ENCODE results near the gene MDM2. TPM values are rescaled to one million over a fixed set of nuclear protein-coding genes. Genes with fewer than 3 reads are reported as not detected.

Gene MDM2
- total RNA-seq, 4 donors from 2014 or later, result 47.5 to 79.2 (median 57.4) TPM

GRCh38 chr12:68825569-68826217 lies 17.7 kb downstream of the MDM2 start:
- H3K4me1 ChIP-seq, result peaks cover 0 to 12% (median 0%) of the 10 kb centered on the region in 3 donors
- no peak overlapping the region for H3K27ac ChIP-seq
- H3K9me3 ChIP-seq, result no peaks in the 10 kb centered on the region
- TF ChIP-seq POLR2AphosphoS5 (IDR thresholded peaks at IDR 0.05), result no peak
- peaks cover 6 to 98% of the 10 kb centered on the region in 2 donors for H3K36me3 ChIP-seq
- 85 to 86% methylated on average over 9 to 11 of the region's 11 CpGs for WGBS, 2 donors (ENCODE audit: low coverage in 1 of 2)
- ATAC-seq, result no peak
- H3K27me3 ChIP-seq, result no peaks in the 10 kb centered on the region
- no peak overlapping the region for H3K4me3 ChIP-seq

GRCh38 chr12:68827895-68828671 lies 20.1 kb downstream of the MDM2 start:
- 69 to 86% methylated on average over 2 to 5 of the region's 5 CpGs for WGBS, 2 donors (ENCODE audit: low coverage in 1 of 2)
- H3K36me3 ChIP-seq, result peaks cover 6 to 94% of the 10 kb centered on the region in 2 donors

DNA sequence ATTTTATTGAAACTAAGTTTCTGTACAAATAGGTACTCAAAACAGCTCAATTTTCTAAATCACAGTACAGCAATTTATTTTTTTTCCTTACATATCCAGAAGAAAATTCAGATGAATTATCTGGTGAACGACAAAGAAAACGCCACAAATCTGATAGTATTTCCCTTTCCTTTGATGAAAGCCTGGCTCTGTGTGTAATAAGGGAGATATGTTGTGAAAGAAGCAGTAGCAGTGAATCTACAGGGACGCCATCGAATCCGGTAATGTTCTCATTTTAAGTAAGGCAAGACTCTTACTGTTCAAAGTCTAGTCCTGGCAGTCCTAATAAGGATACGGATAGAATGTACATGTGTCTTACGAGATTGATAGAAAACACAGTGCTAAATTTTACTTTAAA lies 20.7 kb downstream of the MDM2 start:
- Histone ChIP-seq H3K9me3 (no peaks in the 10 kb centered on the region), H3K4me3 (no peak overlapping the region), H3K27me3 (no peaks in the 10 kb centered on the region), H3K36me3 (peaks cover 6 to 92% of the 10 kb centered on the region in 2 donors), H3K4me1 (peaks cover 0 to 15% (median 0%) of the 10 kb centered on the region in 3 donors), H3K27ac (no peak overlapping the region)
- ATAC-seq, result no peak
- WGBS, 2 donors (ENCODE audit: low coverage in 1 of 2), result 77 to 80% methylated on average over 7 of the region's 7 CpGs
- no peak for TF ChIP-seq POLR2AphosphoS5 (IDR thresholded peaks at IDR 0.05)
- no peak for TF ChIP-seq POLR2A (IDR thresholded peaks at IDR 0.05)
- no peak for TF ChIP-seq CTCF (IDR thresholded peaks at IDR 0.05)
- TF ChIP-seq EP300 (IDR thresholded peaks at IDR 0.05), result no peak

More at GRCh38 chr12:68827895-68828671, 20.1 kb downstream of the MDM2 start:
- no peaks in the 10 kb centered on the region for H3K27me3 ChIP-seq
- TF ChIP-seq POLR2AphosphoS5 (IDR thresholded peaks at IDR 0.05), result no peak
- no peak for ATAC-seq
- H3K27ac ChIP-seq, result no peak overlapping the region
- no peaks in the 10 kb centered on the region for H3K9me3 ChIP-seq
- H3K4me1 ChIP-seq, result peaks cover 0 to 15% (median 0%) of the 10 kb centered on the region in 3 donors
- no peak overlapping the region for H3K4me3 ChIP-seq

- H3K27ac ChIP-seq, result no peak overlapping the region
- no peaks in the 10 kb centered on the region for H3K27me3 ChIP-seq
- WGBS, 2 donors (ENCODE audit: low coverage in 1 of 2), result 77 to 97% methylated on average over 3 to 6 of the region's 6 CpGs
- H3K9me3 ChIP-seq, result no peaks in the 10 kb centered on the region
- no peak for ATAC-seq
- TF ChIP-seq POLR2AphosphoS5 (IDR thresholded peaks at IDR 0.05) (no peak), POLR2A (IDR thresholded peaks at IDR 0.05) (no peak), EP300 (IDR thresholded peaks at IDR 0.05) (no peak), CTCF (IDR thresholded peaks at IDR 0.05) (no peak)
- no peak overlapping the region for H3K4me3 ChIP-seq
- peaks cover 0 to 25% (median 0%) of the 10 kb centered on the region in 3 donors for H3K4me1 ChIP-seq
- H3K36me3 ChIP-seq, result peaks cover 2 to 87% of the 10 kb centered on the region in 2 donors
Observed at GRCh38 chr12:68831272-68831671, 23.3 kb downstream of the MDM2 start.

- H3K27me3 ChIP-seq, result no peaks in the 10 kb centered on the region
- WGBS, 2 donors (ENCODE audit: low coverage in 1 of 2), result 79 to 87% methylated on average over 9 to 10 of the region's 14 CpGs
- H3K36me3 ChIP-seq, result peaks cover 4 to 87% of the 10 kb centered on the region in 2 donors
- no peak overlapping the region for H3K27ac ChIP-seq
- TF ChIP-seq POLR2A (IDR thresholded peaks at IDR 0.05) (no peak), EP300 (IDR thresholded peaks at IDR 0.05) (no peak), CTCF (IDR thresholded peaks at IDR 0.05) (no peak), POLR2AphosphoS5 (IDR thresholded peaks at IDR 0.05) (no peak)
- no peak overlapping the region for H3K4me3 ChIP-seq
- ATAC-seq, result no peak
- H3K9me3 ChIP-seq, result no peaks in the 10 kb centered on the region
- H3K4me1 ChIP-seq, result peaks cover 0 to 25% (median 0%) of the 10 kb centered on the region in 3 donors
Observed at GRCh38 chr12:68831751-68832503, 23.9 kb downstream of the MDM2 start.

All from gastroesophageal sphincter (tissue), 4 donors.